CD8-positive, alpha-beta memory T cell (primary cell): Measurements from ENCODE around the gene ACER3. TPM values are rescaled to one million over a fixed set of nuclear protein-coding genes. Genes with fewer than 3 reads are reported as not detected.
A peak's percentile ranks its signal among the peaks of the same experiment; 100 is the strongest.

Source experiments
- CTCF ChIA-PET: fragments of 350-600 bp; sonication (Branson Sonifier 250); formaldehyde crosslinking; loops from one replicate; lab custom pipeline; 2021; ENCODE audit warnings: antibody characterized with exemption; lab: Charles Lee
- POLR2A ChIA-PET: fragments of 350-600 bp; sonication (Branson Sonifier 250); formaldehyde crosslinking; loops from one replicate; lab custom pipeline; 2021; ENCODE audit warnings: antibody characterized with exemption; lab: Charles Lee
- DNase-seq, 5 donors: peaks; one replicate each; pipeline versions ENCODE4 v3.0.0 to v3.0.0-alpha.2; 2020 to 2022; ENCODE audit warnings: mixed read lengths in 1 of 5
- H3K27ac ChIP-seq: one replicate; pipeline ENCODE4 v1.7.0; 2013; ENCODE audit warnings: low read depth, mild to moderate bottlenecking, low read length, moderate library complexity
- H3K27me3 ChIP-seq: 2 replicates; pipeline ENCODE4 v1.7.0; 2013; ENCODE audit warnings: low read length, mild to moderate bottlenecking; ENCODE audit not compliant: insufficient read depth, poor library complexity, severe bottlenecking
- H3K36me3 ChIP-seq: 2 replicates; pipeline ENCODE4 v1.7.0; 2013; ENCODE audit warnings: mild to moderate bottlenecking, low read length, moderate library complexity; ENCODE audit not compliant: insufficient read depth
- H3K4me1 ChIP-seq: 2 replicates; pipeline ENCODE4 v1.7.0; 2013; ENCODE audit warnings: mild to moderate bottlenecking, low read length, moderate library complexity; ENCODE audit not compliant: insufficient read depth
- H3K4me3 ChIP-seq: 2 replicates; pipeline ENCODE4 v1.7.0; 2013; ENCODE audit warnings: mild to moderate bottlenecking, low read length
- H3K9me3 ChIP-seq: 2 replicates; pipeline ENCODE4 v1.7.0; 2013; ENCODE audit warnings: mild to moderate bottlenecking, low read length
- H3K27ac Mint-ChIP-seq, 8 donors: one replicate each; pipeline ENCODE4 v1.8.0; 2020 to 2021; ENCODE audit warnings: mixed read lengths in 8 of 8, mild to moderate bottlenecking in 6 of 8, inconsistent platforms in 3 of 8, moderate library complexity in 3 of 8
- H3K27me3 Mint-ChIP-seq, 2 donors: one replicate each; pipeline ENCODE4 v1.8.0; 2020 to 2021; ENCODE audit warnings: mixed read lengths in 2 of 2, mild to moderate bottlenecking in 1 of 2, moderate library complexity in 1 of 2
- H3K36me3 Mint-ChIP-seq, 3 donors: one replicate each; pipeline ENCODE4 v1.8.0; 2020 to 2021; ENCODE audit warnings: mixed read lengths in 3 of 3, inconsistent platforms in 1 of 3, mild to moderate bottlenecking in 1 of 3
- H3K4me1 Mint-ChIP-seq, 3 donors: one replicate each; pipeline ENCODE4 v1.8.0; 2020 to 2021; ENCODE audit warnings: mixed read lengths in 3 of 3, inconsistent platforms in 1 of 3, mild to moderate bottlenecking in 1 of 3
- H3K4me3 Mint-ChIP-seq, 7 donors: one replicate each; pipeline ENCODE4 v1.8.0; 2020 to 2021; ENCODE audit warnings: mixed read lengths in 7 of 7, mild to moderate bottlenecking in 6 of 7, moderate library complexity in 4 of 7, inconsistent platforms in 2 of 7
- H3K9me3 Mint-ChIP-seq, 5 donors: one replicate each; pipeline ENCODE4 v1.8.0; 2020 to 2022; ENCODE audit warnings: mixed read lengths in 5 of 5, mild to moderate bottlenecking in 3 of 5, moderate library complexity in 2 of 5, inconsistent platforms in 1 of 5
- polyA plus RNA-seq: library from polyadenylated mRNA; unstranded; fragments of 300-500 nt; fragmentation: Illumina TruSeq; gene quantifications from one replicate; pipeline ENCODE4 v1.2.3, GENCODE V29; 2021
- total RNA-seq, 2 experiments: library from RNA; stranded (reverse); gene quantifications; one replicate each; pipeline ENCODE4 v1.2.3, GENCODE V29; 2021

The ACER3 gene
- total and polyA plus RNA-seq, 3 experiments from 2014 or later = 5.3 to 19.1 (median 16.1) TPM

GRCh38 chr11:76977791-76978190 is 117.1 kb downstream of the ACER3 start:
- no peak overlapping the region for H3K4me3 Mint-ChIP-seq
- ChIA-PET CTCF (interaction anchor here (1.3 kb wide), 1 partner anchor 10 kb away, joined by 3 read pairs; no protein-coding TSS in a partner anchor), POLR2A (no interaction called here)
- no peak overlapping the region for H3K27ac Mint-ChIP-seq
- no peak overlapping the region for H3K4me3 ChIP-seq
- DNase-seq = no peak
- H3K36me3 Mint-ChIP-seq = peaks cover 0 to 11% (median 5%) of the 10 kb centered on the region in 3 donors
- no peaks in the 10 kb centered on the region for H3K4me1 ChIP-seq
- H3K9me3 Mint-ChIP-seq = peaks cover 0 to 4% (median 0%) of the 10 kb centered on the region in 5 donors
- no peaks in the 10 kb centered on the region for H3K27me3 ChIP-seq
- H3K27me3 Mint-ChIP-seq = no peaks in the 10 kb centered on the region
- H3K9me3 ChIP-seq = no peaks in the 10 kb centered on the region
- no peaks in the 10 kb centered on the region for H3K4me1 Mint-ChIP-seq
- H3K36me3 ChIP-seq = no peaks in the 10 kb centered on the region
- H3K27ac ChIP-seq = no peak overlapping the region

GRCh38 chr11:76978239-76978638 is 117.5 kb downstream of the ACER3 start:
- Mint-ChIP-seq H3K9me3 (peaks cover 0 to 4% (median 0%) of the 10 kb centered on the region in 5 donors), H3K27me3 (no peaks in the 10 kb centered on the region), H3K4me1 (no peaks in the 10 kb centered on the region), H3K4me3 (no peak overlapping the region), H3K27ac (no peak overlapping the region), H3K36me3 (peaks cover 0 to 12% (median 5%) of the 10 kb centered on the region in 3 donors)
- Histone ChIP-seq H3K9me3 (no peaks in the 10 kb centered on the region), H3K4me1 (no peaks in the 10 kb centered on the region), H3K27ac (no peak overlapping the region), H3K4me3 (no peak overlapping the region), H3K36me3 (no peaks in the 10 kb centered on the region), H3K27me3 (no peaks in the 10 kb centered on the region)
- ChIA-PET CTCF (interaction anchor here (1.3 kb wide), 1 partner anchor 10 kb away, joined by 3 read pairs; no protein-coding TSS in a partner anchor), POLR2A (no interaction called here)
- DNase-seq = no peak

- CTCF ChIA-PET = interaction anchor here (1.3 kb wide), 1 partner anchor 9 kb away, joined by 3 read pairs; no protein-coding TSS in a partner anchor
Observed at GRCh38 chr11:76978818-76979217, 118.1 kb downstream of the ACER3 start.

GRCh38 chr11:76980196-76980595 is 119.5 kb downstream of the ACER3 start:
- H3K36me3 ChIP-seq = no peaks in the 10 kb centered on the region
- DNase-seq = no peak
- no peaks in the 10 kb centered on the region for H3K9me3 ChIP-seq
- H3K4me1 ChIP-seq = no peaks in the 10 kb centered on the region
- Mint-ChIP-seq H3K27me3 (no peaks in the 10 kb centered on the region), H3K4me3 (no peak overlapping the region), H3K36me3 (peaks cover 0 to 14% (median 3%) of the 10 kb centered on the region in 3 donors), H3K9me3 (peaks cover 0 to 4% (median 0%) of the 10 kb centered on the region in 5 donors), H3K27ac (no peak overlapping the region), H3K4me1 (no peaks in the 10 kb centered on the region)
- H3K27ac ChIP-seq = no peak overlapping the region
- H3K27me3 ChIP-seq = no peaks in the 10 kb centered on the region
- H3K4me3 ChIP-seq = no peak overlapping the region
- ChIA-PET POLR2A (no interaction called here), CTCF (no interaction called here)

More at GRCh38 chr11:76978818-76979217, 118.1 kb downstream of the ACER3 start:
- DNase-seq = no peak
- no peaks in the 10 kb centered on the region for H3K27me3 ChIP-seq
- POLR2A ChIA-PET = no interaction called here
- H3K27ac ChIP-seq = no peak overlapping the region
- Mint-ChIP-seq H3K27ac (no peak overlapping the region), H3K36me3 (peaks cover 0 to 12% (median 1%) of the 10 kb centered on the region in 3 donors), H3K4me3 (no peak overlapping the region), H3K4me1 (no peaks in the 10 kb centered on the region), H3K9me3 (peaks cover 0 to 4% (median 0%) of the 10 kb centered on the region in 5 donors), H3K27me3 (no peaks in the 10 kb centered on the region)
- H3K4me1 ChIP-seq = no peaks in the 10 kb centered on the region
- H3K36me3 ChIP-seq = no peaks in the 10 kb centered on the region
- H3K9me3 ChIP-seq = no peaks in the 10 kb centered on the region
- H3K4me3 ChIP-seq = no peak overlapping the region

- Histone ChIP-seq H3K36me3 (no peaks in the 10 kb centered on the region), H3K4me3 (no peak overlapping the region), H3K4me1 (no peaks in the 10 kb centered on the region), H3K27me3 (no peaks in the 10 kb centered on the region), H3K9me3 (no peaks in the 10 kb centered on the region), H3K27ac (no peak overlapping the region)
- no peaks in the 10 kb centered on the region for H3K9me3 Mint-ChIP-seq
- no peak for DNase-seq
- H3K4me3 Mint-ChIP-seq = no peak overlapping the region
- peak overlapping the region in 1 of 8 donors; percentile 25 for H3K27ac Mint-ChIP-seq
- H3K36me3 Mint-ChIP-seq = peaks cover 0 to 11% (median 11%) of the 10 kb centered on the region in 3 donors
- ChIA-PET POLR2A (no interaction called here), CTCF (no interaction called here)
- no peaks in the 10 kb centered on the region for H3K27me3 Mint-ChIP-seq
- H3K4me1 Mint-ChIP-seq = no peaks in the 10 kb centered on the region
Observed at GRCh38 chr11:76984743-76985142, 124.0 kb downstream of the ACER3 start.

GRCh38 chr11:76987203-76987602 is 126.5 kb downstream of the ACER3 start:
- peaks cover 0 to 12% (median 11%) of the 10 kb centered on the region in 3 donors for H3K36me3 Mint-ChIP-seq
- no peaks in the 10 kb centered on the region for H3K27me3 Mint-ChIP-seq
- DNase-seq = no peak
- ChIA-PET POLR2A (no interaction called here), CTCF (no interaction called here)
- no peaks in the 10 kb centered on the region for H3K9me3 Mint-ChIP-seq
- H3K4me3 Mint-ChIP-seq = no peak overlapping the region
- no peaks in the 10 kb centered on the region for H3K27me3 ChIP-seq
- no peak overlapping the region for H3K27ac ChIP-seq
- H3K4me1 Mint-ChIP-seq = no peaks in the 10 kb centered on the region
- no peaks in the 10 kb centered on the region for H3K4me1 ChIP-seq
- no peak overlapping the region for H3K4me3 ChIP-seq
- no peak overlapping the region for H3K27ac Mint-ChIP-seq
- H3K9me3 ChIP-seq = no peaks in the 10 kb centered on the region
- no peaks in the 10 kb centered on the region for H3K36me3 ChIP-seq

GRCh38 chr11:76990628-76991027 is 129.9 kb downstream of the ACER3 start:
- CTCF ChIA-PET = no interaction called here
- POLR2A ChIA-PET = no interaction called here
- Histone ChIP-seq H3K9me3 (no peaks in the 10 kb centered on the region), H3K4me1 (no peaks in the 10 kb centered on the region), H3K27ac (no peak overlapping the region), H3K36me3 (no peaks in the 10 kb centered on the region), H3K27me3 (no peaks in the 10 kb centered on the region), H3K4me3 (no peak overlapping the region)
- no peak for DNase-seq
- Mint-ChIP-seq H3K9me3 (no peaks in the 10 kb centered on the region), H3K27ac (no peak overlapping the region), H3K4me3 (no peak overlapping the region), H3K4me1 (no peaks in the 10 kb centered on the region), H3K27me3 (no peaks in the 10 kb centered on the region), H3K36me3 (peaks cover 0 to 10% (median 8%) of the 10 kb centered on the region in 3 donors)

- POLR2A ChIA-PET = no interaction called here
- CTCF ChIA-PET = no interaction called here
Observed at GRCh38 chr11:76995081-76995576, 134.4 kb downstream of the ACER3 start.

More at GRCh38 chr11:76995081-76995576, 134.4 kb downstream of the ACER3 start:
- H3K27ac ChIP-seq = no peak overlapping the region
- DNase-seq = no peak
- no peak overlapping the region for H3K4me3 Mint-ChIP-seq
- H3K4me1 Mint-ChIP-seq = peaks cover 5 to 12% (median 6%) of the 10 kb centered on the region in 3 donors
- no peaks in the 10 kb centered on the region for H3K4me1 ChIP-seq
- H3K27ac Mint-ChIP-seq = peak overlapping the region in 1 of 8 donors; percentile 15
- no peak overlapping the region for H3K4me3 ChIP-seq
- no peaks in the 10 kb centered on the region for H3K36me3 ChIP-seq
- H3K36me3 Mint-ChIP-seq = peaks cover 0 to 5% (median 4%) of the 10 kb centered on the region in 3 donors
- H3K9me3 Mint-ChIP-seq = no peaks in the 10 kb centered on the region
- H3K27me3 ChIP-seq = no peaks in the 10 kb centered on the region
- no peaks in the 10 kb centered on the region for H3K9me3 ChIP-seq
- no peaks in the 10 kb centered on the region for H3K27me3 Mint-ChIP-seq
